MM.1S (cell line): ENCODE results near the gene PEAR1.

Experiments used
- CTCF ChIP-seq: fragments of 300-600 bp; sonication (generic); IDR thresholded peaks from 2 replicates; pipeline ENCODE4 v1.5.1; 2016; ENCODE audit warnings: antibody characterized with exemption, low read length, mixed read lengths
- EZH2 ChIP-seq: fragments of 300-600 bp; sonication (generic); optimal IDR thresholded peaks from 2 replicates; pipeline ENCODE3; 2017; ENCODE audit warnings: low read depth, mild to moderate bottlenecking, antibody characterized with exemption, low read length, mixed read lengths
- EZH2phosphoT487 ChIP-seq: fragments of 300-600 bp; sonication (generic); IDR thresholded peaks from 2 replicates; pipeline ENCODE4 v1.6.1; 2018; ENCODE audit warnings: antibody characterized with exemption, low read length

- TF ChIP-seq CTCF = no peak
- TF ChIP-seq EZH2 = no peak
- no peak for TF ChIP-seq EZH2phosphoT487
Measured at GRCh38 chr1:156939786-156940334, 46.3 kb downstream of the PEAR1 start.
